Fibroblast of pulmonary artery (primary cell): ENCODE results near the gene SLC25A13.
A peak's percentile ranks its signal among the peaks of the same experiment; 100 is the strongest.

ENCODE experiments used
- DNase-seq: peaks from one replicate; pipeline ENCODE4 v3.0.0-alpha.2; 2010; ENCODE audit warnings: low read depth
- H3K4me3 ChIP-seq: replicated peaks from 2 replicates; pipeline ENCODE4 v1.5.1; 2011; ENCODE audit warnings: low read depth, mild to moderate bottlenecking, control low read depth, low read length, moderate library complexity
- TF ChIP-seq, protein P1 (sequence below): IDR thresholded peaks from 2 replicates; pipeline ENCODE4 v1.5.1; 2011; ENCODE audit warnings: mild to moderate bottlenecking, control low read depth, low read length, inconsistent platforms; ENCODE audit errors: missing control alignments

SLC25A13 gene

DNA sequence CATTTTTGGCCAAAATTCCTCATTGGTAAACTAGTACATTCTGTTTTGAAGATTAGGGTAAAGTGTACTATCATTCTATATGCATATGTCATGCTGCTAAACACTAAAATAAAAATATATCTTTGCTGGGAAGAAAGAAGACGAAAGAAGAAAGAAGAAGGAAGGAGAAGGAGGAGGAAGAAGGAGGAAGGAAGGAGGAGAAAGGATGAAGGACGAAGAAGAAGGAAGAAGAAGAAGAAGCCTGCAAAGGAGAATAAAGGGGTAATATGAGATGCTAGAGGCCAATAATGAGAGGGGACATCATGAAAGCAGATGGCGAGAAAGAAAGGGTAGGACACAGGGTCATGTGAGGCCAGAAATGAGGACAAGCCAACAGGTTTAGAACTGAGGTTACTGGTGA lies 8.0 kb downstream of the SLC25A13 start:
- TF ChIP-seq, protein P1, sequence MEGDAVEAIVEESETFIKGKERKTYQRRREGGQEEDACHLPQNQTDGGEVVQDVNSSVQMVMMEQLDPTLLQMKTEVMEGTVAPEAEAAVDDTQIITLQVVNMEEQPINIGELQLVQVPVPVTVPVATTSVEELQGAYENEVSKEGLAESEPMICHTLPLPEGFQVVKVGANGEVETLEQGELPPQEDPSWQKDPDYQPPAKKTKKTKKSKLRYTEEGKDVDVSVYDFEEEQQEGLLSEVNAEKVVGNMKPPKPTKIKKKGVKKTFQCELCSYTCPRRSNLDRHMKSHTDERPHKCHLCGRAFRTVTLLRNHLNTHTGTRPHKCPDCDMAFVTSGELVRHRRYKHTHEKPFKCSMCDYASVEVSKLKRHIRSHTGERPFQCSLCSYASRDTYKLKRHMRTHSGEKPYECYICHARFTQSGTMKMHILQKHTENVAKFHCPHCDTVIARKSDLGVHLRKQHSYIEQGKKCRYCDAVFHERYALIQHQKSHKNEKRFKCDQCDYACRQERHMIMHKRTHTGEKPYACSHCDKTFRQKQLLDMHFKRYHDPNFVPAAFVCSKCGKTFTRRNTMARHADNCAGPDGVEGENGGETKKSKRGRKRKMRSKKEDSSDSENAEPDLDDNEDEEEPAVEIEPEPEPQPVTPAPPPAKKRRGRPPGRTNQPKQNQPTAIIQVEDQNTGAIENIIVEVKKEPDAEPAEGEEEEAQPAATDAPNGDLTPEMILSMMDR = no peak
- no peak overlapping the region for H3K4me3 ChIP-seq
- no peak for DNase-seq

DNA sequence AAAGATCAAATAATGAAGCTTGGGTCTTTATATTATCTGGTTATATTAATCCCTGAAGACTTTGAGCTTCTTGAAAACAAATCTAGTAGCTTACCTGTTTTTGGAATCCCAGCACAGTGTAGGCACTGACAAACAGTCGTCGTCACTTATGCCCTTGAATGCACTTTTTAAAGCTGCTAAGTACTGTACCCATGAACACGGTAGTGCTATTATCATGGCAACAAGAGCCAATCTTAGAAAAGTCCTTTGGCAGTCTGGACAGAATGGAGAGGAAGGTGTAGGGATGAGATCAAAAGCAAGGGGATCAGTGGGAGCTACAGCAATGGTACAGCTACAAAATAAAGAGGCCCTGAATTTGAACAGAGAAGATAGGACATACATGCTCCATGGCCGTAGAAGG lies 9.4 kb downstream of the SLC25A13 start:
- DNase-seq = no peak
- H3K4me3 ChIP-seq = no peak overlapping the region
- TF ChIP-seq, protein P1 = no peak

DNA sequence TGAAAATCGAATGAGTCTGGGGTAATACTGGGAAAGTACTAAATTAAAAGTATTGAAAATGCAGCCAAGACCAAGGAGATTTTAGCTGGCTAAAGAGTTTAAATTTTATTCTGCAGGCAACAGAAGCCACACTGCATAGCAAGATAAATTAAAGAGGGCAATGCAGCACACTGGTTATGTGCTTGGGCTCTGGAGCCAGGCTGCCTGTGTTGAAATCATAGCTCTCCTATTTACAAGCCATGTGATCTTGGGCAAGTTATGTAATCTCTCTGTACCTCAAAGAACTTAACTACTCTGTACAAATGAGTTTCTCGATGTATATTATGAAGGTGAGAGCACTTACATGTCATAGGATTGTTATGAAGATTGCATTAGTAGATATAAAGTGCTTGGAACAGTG lies 9.9 kb downstream of the SLC25A13 start:
- peak; percentile 69 for DNase-seq
- TF ChIP-seq, protein P1 = no peak
- H3K4me3 ChIP-seq = no peak overlapping the region

DNA sequence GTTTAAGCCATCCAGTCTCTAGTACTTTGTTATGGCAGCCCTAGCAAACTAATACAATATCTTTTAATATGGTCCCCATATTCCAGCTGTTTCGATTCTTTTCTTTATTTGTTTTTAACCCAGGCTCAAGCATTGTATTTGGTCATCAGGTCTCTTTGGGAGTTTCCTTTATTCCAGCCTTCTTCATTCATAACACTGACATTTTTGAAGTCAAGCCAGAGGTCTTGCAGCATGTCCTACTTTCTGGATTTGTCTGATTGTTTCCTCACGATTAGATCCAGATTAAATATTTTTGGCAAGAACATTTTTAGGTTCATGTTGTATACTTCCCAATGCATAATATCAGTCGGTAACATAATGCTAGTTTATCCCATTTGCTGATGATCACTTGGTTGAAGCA lies 11.8 kb downstream of the SLC25A13 start:
- H3K4me3 ChIP-seq = no peak overlapping the region
- DNase-seq = peak; percentile 77
- TF ChIP-seq, protein P1 = no peak

DNA sequence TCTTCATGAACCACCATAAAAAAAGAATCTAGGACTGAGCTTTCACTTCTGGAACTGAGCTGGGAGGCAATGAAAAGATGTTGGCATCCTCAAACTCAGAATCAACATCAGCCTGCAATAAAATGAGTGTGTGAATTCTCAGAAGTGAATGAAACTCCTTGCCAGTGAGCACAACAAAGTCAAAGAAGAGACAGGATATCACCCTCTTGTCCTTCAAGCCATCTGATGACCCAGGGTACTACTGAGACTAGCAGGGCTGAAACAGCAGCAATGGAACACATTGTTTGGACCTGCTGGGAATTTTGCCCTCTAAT lies 13.0 kb downstream of the SLC25A13 start:
- H3K4me3 ChIP-seq = no peak overlapping the region
- DNase-seq = no peak
- TF ChIP-seq, protein P1 = no peak

DNA sequence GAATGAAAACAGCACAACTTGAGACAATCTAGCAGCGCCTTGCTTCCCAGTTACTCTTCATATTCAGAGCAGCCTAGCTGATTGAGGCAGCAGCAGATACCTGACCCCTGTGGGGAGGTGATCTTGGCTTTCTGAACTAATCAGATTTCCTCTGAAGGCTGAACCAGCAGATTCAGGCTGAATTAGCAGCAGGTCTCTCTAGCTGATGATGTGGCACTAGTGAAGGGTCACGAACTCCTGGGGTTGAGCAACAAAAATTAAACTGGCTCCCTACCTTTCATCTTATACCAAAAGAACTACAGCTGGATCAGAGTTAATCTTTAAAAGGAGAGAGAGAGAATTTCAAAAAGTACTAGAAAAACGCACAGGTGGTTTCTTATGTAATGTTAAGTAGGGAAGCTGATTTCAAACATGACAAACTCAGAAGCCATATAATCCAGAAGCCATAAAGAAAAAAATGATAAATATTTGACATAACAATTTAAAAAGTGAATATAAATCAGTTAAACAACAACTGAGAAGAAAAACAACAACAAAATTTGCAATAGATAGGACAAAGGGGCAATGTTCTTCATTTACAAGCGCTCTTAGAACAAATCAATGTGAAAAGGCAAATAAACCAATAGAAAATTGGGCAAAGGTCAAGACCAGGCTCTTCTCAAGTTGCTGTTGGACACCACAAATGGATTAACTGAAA lies 13.5 kb downstream of the SLC25A13 start:
- TF ChIP-seq, protein P1 = no peak
- no peak overlapping the region for H3K4me3 ChIP-seq
- no peak for DNase-seq
